DND-41 (cell line): ENCODE measurements around the gene LDLRAP1.

Experiments used
- CTCF ChIP-seq: IDR thresholded peaks from 2 replicates; pipeline ENCODE4 v1.5.1; 2012; ENCODE audit warnings: borderline replicate concordance, low read length, moderate library complexity, mild to moderate bottlenecking; ENCODE audit not compliant: poor library complexity, severe bottlenecking; ENCODE audit errors: extremely low read depth
- EZH2 ChIP-seq: IDR thresholded peaks from 3 replicates; pipeline ENCODE4 v1.6.1; 2012; ENCODE audit warnings: borderline replicate concordance, low read depth, mild to moderate bottlenecking, moderate library complexity, low read length, inconsistent platforms; ENCODE audit not compliant: severe bottlenecking

DNA sequence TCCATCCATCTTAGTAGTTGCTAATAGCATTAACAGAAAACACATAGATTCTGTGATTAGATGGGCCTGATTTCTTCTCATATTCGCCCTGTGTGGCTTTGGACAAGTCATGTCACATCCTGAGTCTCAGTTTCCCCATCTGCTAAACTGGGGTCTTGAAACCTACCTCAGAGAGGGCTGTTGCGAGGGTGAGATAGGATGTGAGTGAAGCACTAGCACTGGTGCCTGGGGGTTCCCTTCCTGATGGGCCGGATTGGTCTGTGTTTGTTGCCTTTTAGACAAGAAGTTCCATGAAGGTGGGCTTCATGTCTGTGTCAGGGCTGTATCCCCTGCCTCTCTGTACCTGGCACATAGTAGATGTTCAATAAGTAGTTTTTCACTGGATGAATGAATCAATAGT lies 69.7 kb downstream of the LDLRAP1 start:
- TF ChIP-seq EZH2, result no peak
- no peak for TF ChIP-seq CTCF
